Prostate gland (tissue), 2 donors: ENCODE results near the gene MDH1B. TPM values are rescaled to one million over a fixed set of nuclear protein-coding genes. Genes with fewer than 3 reads are reported as not detected.

Experiments used
- DNase-seq: peaks from one replicate; pipeline ENCODE4 v3.0.0-alpha.2; 2019; ENCODE audit warnings: low spot score
- H3K27ac ChIP-seq, 2 donors: fragments of 200-600 bp; sonication (generic); 2 replicates each; pipeline ENCODE4 v1.5.1; 2017 to 2019
- H3K27me3 ChIP-seq: fragments of 200-600 bp; sonication (generic); replicated peaks from 2 replicates; pipeline ENCODE4 v1.5.1; 2019; ENCODE audit not compliant: insufficient read depth
- H3K36me3 ChIP-seq, 2 donors: fragments of 200-600 bp; sonication (generic); 1 replicate in 1 of 2; 2 replicates in 1 of 2; pipeline versions ENCODE4 v1.5.1 to v1.8.1; 2017 to 2019
- H3K4me1 ChIP-seq: fragments of 200-600 bp; sonication (generic); replicated peaks from 2 replicates; pipeline ENCODE4 v1.5.1; 2019
- H3K4me3 ChIP-seq, 2 donors: fragments of 200-600 bp; sonication (generic); 2 replicates each; pipeline ENCODE4 v1.5.1; 2017 to 2019
- H3K9me3 ChIP-seq: fragments of 200-600 bp; sonication (generic); 2 replicates; pipeline ENCODE4 v1.5.1; 2017
- CTCF ChIP-seq, 4 experiments: fragments of 200-600 bp in 2 of 4; fragments of 450-650 bp in 2 of 4; sonication (generic) in 2 of 4; IDR thresholded peaks; 1 replicate in 3 of 4; 2 replicates in 1 of 4; pipeline ENCODE4 v1.5.1; 2016 to 2019; ENCODE audit warnings: antibody characterized with exemption in 4 of 4, mild to moderate bottlenecking in 2 of 4, moderate library complexity in 2 of 4
- POLR2A ChIP-seq: fragments of 450-650 bp; IDR thresholded peaks from one replicate; pipeline ENCODE4 v1.6.1; 2016; ENCODE audit warnings: antibody characterized with exemption, mild to moderate bottlenecking
- POLR2AphosphoS5 ChIP-seq: sonication (generic); formaldehyde crosslinking; IDR thresholded peaks from one replicate; pipeline ENCODE4 v1.6.1; 2017; ENCODE audit warnings: antibody characterized with exemption
- WGBS: methylation state at CpG from one replicate; pipeline ENCODE4 v1.1.5; 2018; 5-methylcytosine and 5-hydroxymethylcytosine counted together
- intact Hi-C: fragments of 100-400 bp; cut with DNase I; formaldehyde crosslinking; loops from one replicate; pipeline ENCODE4 v1.14.2; 2022
- total RNA-seq, 2 donors: library from RNA; depleted of rRNA; stranded (reverse); fragments of >200 nt; gene quantifications; one replicate each; pipeline ENCODE4 v1.1.0, GENCODE V29; 2016

Gene MDH1B
- total RNA-seq, 2 donors from 2014 or later = 0.82 to 6.2 TPM

- no peak for DNase-seq
- Histone ChIP-seq H3K4me1 (no peaks in the 10 kb centered on the region), H3K27me3 (no peaks in the 10 kb centered on the region), H3K27ac (no peak overlapping the region), H3K9me3 (no peaks in the 10 kb centered on the region), H3K36me3 (peaks cover 0 to 3% of the 10 kb centered on the region in 2 donors), H3K4me3 (no peak overlapping the region)
- 82% methylated on average over 7 of the region's 7 CpGs for WGBS
- TF ChIP-seq CTCF (IDR thresholded peaks at IDR 0.05) (no peak), POLR2AphosphoS5 (no peak), POLR2A (no peak)
- intact Hi-C loops = no loop called here
Measured at GRCh38 chr2:206784559-206785353, 19.6 kb upstream of the MDH1B start.

DNA sequence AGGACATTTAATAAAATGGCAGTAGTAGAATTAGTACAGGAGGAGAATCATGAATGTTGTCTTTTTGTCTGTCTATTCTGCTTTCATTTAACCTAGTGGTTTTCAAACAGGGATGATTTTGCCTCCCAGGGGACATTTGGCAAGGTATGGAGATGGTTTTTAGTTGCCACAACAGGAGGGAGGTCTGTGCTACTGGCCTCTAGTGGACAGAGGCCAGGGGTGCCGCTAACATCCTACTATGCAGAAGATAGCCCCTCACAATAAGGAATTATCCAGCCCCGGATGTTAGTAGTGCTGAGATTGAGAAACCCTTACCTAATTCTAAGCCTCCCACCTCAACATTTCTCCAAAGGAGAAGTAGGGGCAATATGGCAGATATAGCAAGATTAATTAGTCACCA is 18.6 kb upstream of the MDH1B start:
- H3K4me3 ChIP-seq = no peak overlapping the region
- TF ChIP-seq POLR2AphosphoS5 (no peak), CTCF (IDR thresholded peaks at IDR 0.05) (no peak), POLR2A (no peak)
- WGBS = 70% methylated on average over 2 of the region's 2 CpGs
- H3K27ac ChIP-seq = no peak overlapping the region
- intact Hi-C loops = loop anchor here (2.0 kb wide), 1 partner anchor 91 kb away; no protein-coding TSS in a partner anchor
- H3K36me3 ChIP-seq = peaks cover 0 to 3% of the 10 kb centered on the region in 2 donors
- H3K4me1 ChIP-seq = no peaks in the 10 kb centered on the region
- no peaks in the 10 kb centered on the region for H3K27me3 ChIP-seq
- no peak for DNase-seq
- H3K9me3 ChIP-seq = no peaks in the 10 kb centered on the region

DNA sequence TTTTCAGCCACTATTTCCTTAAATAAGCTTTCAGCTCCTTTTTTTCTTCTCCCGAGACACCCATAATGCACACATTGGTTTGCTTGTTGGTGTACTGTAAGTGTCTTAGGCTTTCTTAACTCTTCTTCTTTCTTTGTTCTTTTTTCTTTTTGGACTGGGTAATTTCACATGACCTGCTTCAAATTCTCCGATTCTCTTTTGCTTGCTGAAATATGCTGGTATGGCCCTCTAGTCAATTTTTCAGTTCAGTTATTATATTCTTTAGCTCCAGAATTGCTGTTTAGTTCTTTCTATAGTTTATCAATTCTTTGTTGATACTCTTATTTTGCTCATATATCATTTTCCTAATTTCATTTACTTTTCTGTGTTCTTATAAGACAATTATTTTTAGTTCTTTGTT is 15.5 kb upstream of the MDH1B start:
- no peaks in the 10 kb centered on the region for H3K4me1 ChIP-seq
- H3K27me3 ChIP-seq = no peaks in the 10 kb centered on the region
- no peaks in the 10 kb centered on the region for H3K36me3 ChIP-seq
- no peaks in the 10 kb centered on the region for H3K9me3 ChIP-seq
- WGBS = 95% methylated on average over 2 of the region's 2 CpGs
- no peak overlapping the region for H3K27ac ChIP-seq
- intact Hi-C loops = no loop called here
- TF ChIP-seq CTCF (IDR thresholded peaks at IDR 0.05) (no peak), POLR2AphosphoS5 (no peak), POLR2A (no peak)
- DNase-seq = no peak
- H3K4me3 ChIP-seq = no peak overlapping the region

DNA sequence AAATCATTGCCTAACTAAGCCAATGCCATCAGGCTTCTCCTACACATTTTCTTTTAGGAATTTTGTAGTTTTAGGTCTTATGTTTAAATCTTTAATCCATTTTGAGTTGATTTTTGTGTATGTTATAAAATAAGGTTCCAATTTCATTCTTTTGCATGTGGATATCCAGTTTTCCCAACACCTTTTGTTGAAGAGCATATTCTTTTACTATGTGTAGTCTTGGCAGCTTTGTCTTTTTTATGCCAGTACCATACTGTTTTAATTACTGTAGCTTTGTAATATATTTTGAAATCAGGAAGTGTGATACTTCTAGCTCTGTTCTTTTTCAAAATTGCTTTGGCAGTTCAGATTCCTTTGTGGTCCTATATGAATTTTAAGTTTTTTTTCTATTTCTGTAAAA is 11.3 kb upstream of the MDH1B start:
- H3K27ac ChIP-seq = no peak overlapping the region
- no peaks in the 10 kb centered on the region for H3K9me3 ChIP-seq
- no peaks in the 10 kb centered on the region for H3K27me3 ChIP-seq
- intact Hi-C loops = no loop called here
- no peaks in the 10 kb centered on the region for H3K4me1 ChIP-seq
- H3K4me3 ChIP-seq = no peak overlapping the region
- TF ChIP-seq POLR2AphosphoS5 = no peak
- TF ChIP-seq CTCF (IDR thresholded peaks at IDR 0.05) = no peak
- no peak for TF ChIP-seq POLR2A
- no peak for DNase-seq
- H3K36me3 ChIP-seq = no peaks in the 10 kb centered on the region

DNA sequence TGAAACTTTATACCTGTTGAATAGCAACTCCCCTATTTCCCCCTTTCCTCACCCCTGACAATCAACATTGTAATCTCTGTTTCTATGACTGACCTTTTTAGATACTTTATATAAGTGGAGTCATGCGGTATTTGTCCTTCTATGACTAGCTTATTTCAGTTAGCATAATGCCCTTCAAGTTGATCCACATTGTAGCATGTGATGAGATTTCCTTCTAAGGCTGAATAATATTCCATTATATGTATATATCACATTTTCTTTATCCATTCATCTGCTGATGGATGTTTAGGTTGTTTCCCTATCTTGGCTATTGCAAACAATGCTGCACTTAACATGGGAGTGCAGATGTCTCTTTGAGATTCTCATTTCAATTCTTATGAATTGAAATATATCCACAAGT is 9.7 kb upstream of the MDH1B start:
- intact Hi-C loops = no loop called here
- Histone ChIP-seq H3K36me3 (no peaks in the 10 kb centered on the region), H3K27me3 (no peaks in the 10 kb centered on the region), H3K9me3 (no peaks in the 10 kb centered on the region), H3K4me3 (no peak overlapping the region), H3K27ac (no peak overlapping the region), H3K4me1 (no peaks in the 10 kb centered on the region)
- no peak for TF ChIP-seq POLR2A
- TF ChIP-seq POLR2AphosphoS5 = no peak
- no peak for TF ChIP-seq CTCF (IDR thresholded peaks at IDR 0.05)
- 96% methylated on average over 1 of the region's 1 CpG for WGBS
- no peak for DNase-seq
